Measurements from ENCODE around the gene STAG1. TPM values are rescaled to one million over a fixed set of nuclear protein-coding genes. Genes with fewer than 3 reads are reported as not detected.

STAG1 gene
- total RNA-seq, 1 experiment from 2014 or later = 43.7 TPM

GRCh38 chr3:136396916-136397315, 355.3 kb downstream of the STAG1 start:
- TSS peak; percentile 15 for BruUV-seq (replicated peaks)
- ChIA-PET CTCF (interaction anchor here (1.2 kb wide), 1 partner anchor 356 kb away, joined by 4 read pairs; the partner anchor contains the start of gene STAG1), POLR2A (interaction anchor here (0.7 kb wide), 1 partner anchor 9 kb away, joined by 3 read pairs; no protein-coding TSS in a partner anchor)
- DNase-seq (ENCODE audit: low read depth, low spot score) (no peak), ATAC-seq (peak; percentile 71)
- H3K4me3 ChIP-seq (ENCODE audit: low read depth in 2 of 2, low read length in 2 of 2) = no peak overlapping the region
- no peaks in the 10 kb centered on the region for H3K9me3 ChIP-seq (ENCODE audit: control insufficient read depth, insufficient read depth, low read depth, low read length)
- no peaks in the 10 kb centered on the region for H3K27me3 ChIP-seq (ENCODE audit: control insufficient read depth, insufficient read depth, low read length)
- intact Hi-C loops (cut with micrococcal nuclease; ENCODE audit: unreplicated experiment) = no loop called here
- in situ Hi-C loops (cut with HindIII; ENCODE audit: low pct_unique_long_range_greater_than_20kb, low sequenced_read_pairs) = no loop called here
- H3K27ac ChIP-seq (ENCODE audit: low read length) = no peak overlapping the region
- peaks cover 5% of the 10 kb centered on the region; the same call in 1 of the 2 replicates for H3K4me1 ChIP-seq (ENCODE audit: control insufficient read depth, insufficient read depth, low read length)
- TF ChIP-seq REST (IDR thresholded peaks at IDR 0.05; ENCODE audit: insufficient read depth in 1 of 2, low read depth in 2 of 2, low read length in 1 of 2) (no peak), CTCF (IDR thresholded peaks at IDR 0.05) (no peak), SIN3A (IDR thresholded peaks at IDR 0.05; ENCODE audit: borderline replicate concordance, insufficient read depth, low read depth, low read length) (no peak)
- no peaks in the 10 kb centered on the region for H3K36me3 ChIP-seq (ENCODE audit: control insufficient read depth, insufficient read depth, low read length)

GRCh38 chr3:136390574-136390973, 361.6 kb downstream of the STAG1 start:
- ATAC-seq (no peak), DNase-seq (ENCODE audit: low read depth, low spot score) (no peak)
- TF ChIP-seq TCF7L2 (IDR thresholded peaks at IDR 0.05; ENCODE audit: low read depth, low read length) (no peak), POLR2AphosphoS5 (IDR thresholded peaks at IDR 0.05; ENCODE audit: low read depth, low read length) (no peak), CTCF (IDR thresholded peaks at IDR 0.05) (no peak), SIN3A (IDR thresholded peaks at IDR 0.05; ENCODE audit: borderline replicate concordance, insufficient read depth, low read depth, low read length) (no peak), REST (IDR thresholded peaks at IDR 0.05; ENCODE audit: insufficient read depth in 1 of 2, low read depth in 2 of 2, low read length in 1 of 2) (no peak)
- Histone ChIP-seq H3K4me3 (ENCODE audit: low read depth in 2 of 2, low read length in 2 of 2) (no peak overlapping the region), H3K4me1 (ENCODE audit: control insufficient read depth, insufficient read depth, low read length) (no peaks in the 10 kb centered on the region), H3K27me3 (ENCODE audit: control insufficient read depth, insufficient read depth, low read length) (no peaks in the 10 kb centered on the region), H3K9me3 (ENCODE audit: control insufficient read depth, insufficient read depth, low read depth, low read length) (no peaks in the 10 kb centered on the region), H3K36me3 (ENCODE audit: control insufficient read depth, insufficient read depth, low read length) (no peaks in the 10 kb centered on the region), H3K27ac (ENCODE audit: low read length) (no peak overlapping the region)
- POLR2A ChIA-PET = interaction anchor here (0.6 to 0.7 kb wide), 4 partner anchors 48 to 282 kb away, joined by 3 to 12 read pairs (median 8); no protein-coding TSS in a partner anchor
- in situ Hi-C loops (cut with HindIII; ENCODE audit: low pct_unique_long_range_greater_than_20kb, low sequenced_read_pairs) (no loop called here), intact Hi-C loops (cut with micrococcal nuclease; ENCODE audit: unreplicated experiment) (loop anchor here (2.0 to 5.0 kb wide), 2 partner anchors 320 to 362 kb away; partner anchors contain the start of gene STAG1)
- BruUV-seq (replicated peaks) = no TSS peak
- CTCF ChIA-PET = interaction anchor here (1.6 to 3.0 kb wide), 2 partner anchors 362 to 623 kb away, joined by 7 to 53 read pairs; partner anchors contain the start of gene STAG1

All from Panc1 (cell line).